Mammary epithelial cell (primary cell): Measurements from ENCODE around the gene FAM53B.

Experiments used
- EZH2 ChIP-seq: IDR thresholded peaks from 2 replicates; pipeline ENCODE4 v1.6.1; 2012; ENCODE audit warnings: low read length, inconsistent platforms, borderline replicate concordance
- TF ChIP-seq, protein P1 (sequence below), 2 donors: IDR thresholded peaks in 1 of 2; conservative IDR thresholded peaks in 1 of 2; 2 replicates each; pipeline ENCODE4 v1.5.1; 2011 to 2012; ENCODE audit warnings: inconsistent platforms in 2 of 2, low read length in 2 of 2, mild to moderate bottlenecking in 2 of 2, control low read depth in 1 of 2, low read depth in 1 of 2; ENCODE audit not compliant: insufficient read depth in 1 of 2; ENCODE audit errors: extremely low read depth in 1 of 2

DNA sequence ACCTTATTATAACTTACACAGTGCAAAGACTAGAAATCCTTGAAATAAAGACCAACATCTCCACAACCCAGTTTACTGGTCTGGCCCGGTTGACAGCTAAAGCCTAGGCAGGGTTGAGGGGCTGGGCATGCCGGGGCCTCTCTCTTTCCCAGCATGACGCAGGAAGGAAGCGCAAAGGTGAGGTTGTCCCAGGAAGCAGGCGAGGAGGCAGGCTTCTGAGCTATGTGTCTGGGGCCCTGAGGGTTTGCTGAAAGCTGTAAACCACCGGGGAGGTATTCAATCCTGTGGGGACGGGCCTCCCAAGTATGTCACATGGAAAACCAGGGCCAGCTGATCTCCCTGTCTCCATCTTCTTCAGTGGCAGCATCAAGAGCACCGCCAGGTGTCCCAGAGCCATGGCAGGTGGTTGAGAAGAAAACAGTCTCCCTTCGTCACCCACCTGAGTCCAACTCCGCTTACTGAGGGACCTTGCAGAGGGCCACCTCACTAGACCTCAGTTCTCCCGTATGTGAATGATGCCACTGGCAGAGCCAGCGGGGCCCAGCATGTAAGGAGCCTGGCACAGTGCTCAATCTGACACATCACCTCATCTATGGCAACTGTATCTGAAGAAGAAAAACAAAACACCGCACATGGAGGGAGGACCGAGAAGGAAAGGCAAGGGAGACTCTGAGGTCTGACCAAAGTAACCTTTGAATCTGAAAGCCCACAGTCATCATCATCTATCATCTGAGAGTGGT is 49.5 kb downstream of the FAM53B start:
- TF ChIP-seq, protein P1, sequence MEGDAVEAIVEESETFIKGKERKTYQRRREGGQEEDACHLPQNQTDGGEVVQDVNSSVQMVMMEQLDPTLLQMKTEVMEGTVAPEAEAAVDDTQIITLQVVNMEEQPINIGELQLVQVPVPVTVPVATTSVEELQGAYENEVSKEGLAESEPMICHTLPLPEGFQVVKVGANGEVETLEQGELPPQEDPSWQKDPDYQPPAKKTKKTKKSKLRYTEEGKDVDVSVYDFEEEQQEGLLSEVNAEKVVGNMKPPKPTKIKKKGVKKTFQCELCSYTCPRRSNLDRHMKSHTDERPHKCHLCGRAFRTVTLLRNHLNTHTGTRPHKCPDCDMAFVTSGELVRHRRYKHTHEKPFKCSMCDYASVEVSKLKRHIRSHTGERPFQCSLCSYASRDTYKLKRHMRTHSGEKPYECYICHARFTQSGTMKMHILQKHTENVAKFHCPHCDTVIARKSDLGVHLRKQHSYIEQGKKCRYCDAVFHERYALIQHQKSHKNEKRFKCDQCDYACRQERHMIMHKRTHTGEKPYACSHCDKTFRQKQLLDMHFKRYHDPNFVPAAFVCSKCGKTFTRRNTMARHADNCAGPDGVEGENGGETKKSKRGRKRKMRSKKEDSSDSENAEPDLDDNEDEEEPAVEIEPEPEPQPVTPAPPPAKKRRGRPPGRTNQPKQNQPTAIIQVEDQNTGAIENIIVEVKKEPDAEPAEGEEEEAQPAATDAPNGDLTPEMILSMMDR (conservative IDR thresholded peaks at IDR 0.05 in 1 of 2, IDR thresholded peaks at IDR 0.05 in 1 of 2; ENCODE audit: extremely low read depth in 1 of 2, insufficient read depth in 1 of 2, low read depth in 1 of 2, low read length in 2 of 2), result no peak
- TF ChIP-seq EZH2, result no peak
